MCF 10A (cell line): ENCODE measurements around the gene TUBA3C. TPM values are rescaled to one million over a fixed set of nuclear protein-coding genes. Genes with fewer than 3 reads are reported as not detected.

ENCODE experiments used
- BruUV-seq: library from RNA; stranded (reverse); fragments of 400-500 nt; replicated peaks from 2 replicates; lab custom pipeline; 2021; lab: Mats Ljungman, UMichigan
- CTCF ChIA-PET: fragments of 300-600 bp; sonication (Branson Sonifier 250); formaldehyde crosslinking; extraction: SDS; loops from one replicate; lab custom pipeline; 2021; ENCODE audit warnings: antibody characterized with exemption, inconsistent platforms; lab: Yijun Ruan, JAX
- POLR2A ChIA-PET: fragments of 300-600, 350-650 bp; sonication (Branson Sonifier 250); formaldehyde crosslinking; extraction: SDS; loops from one replicate; lab custom pipeline; 2020; ENCODE audit warnings: antibody characterized with exemption, inconsistent platforms; lab: Yijun Ruan, JAX
- DNase-seq: peaks from one replicate; pipeline ENCODE4 v3.0.0-alpha.2; 2018; ENCODE audit not compliant: unreplicated experiment
- H3K27ac Mint-ChIP-seq: one replicate; pipeline ENCODE4 v1.8.0; 2022; ENCODE audit warnings: mild to moderate bottlenecking, low read depth, mixed read lengths; ENCODE audit not compliant: unreplicated experiment
- H3K27me3 Mint-ChIP-seq: one replicate; pipeline ENCODE4 v1.8.0; 2022; ENCODE audit warnings: mixed read lengths; ENCODE audit not compliant: insufficient read depth, unreplicated experiment
- H3K36me3 Mint-ChIP-seq: one replicate; pipeline ENCODE4 v1.8.0; 2022; ENCODE audit warnings: mild to moderate bottlenecking, moderate library complexity, mixed read lengths; ENCODE audit not compliant: insufficient read depth, unreplicated experiment
- H3K4me1 Mint-ChIP-seq: one replicate; pipeline ENCODE4 v1.8.0; 2022; ENCODE audit warnings: mixed read lengths; ENCODE audit not compliant: insufficient read depth, unreplicated experiment
- H3K4me3 Mint-ChIP-seq: one replicate; pipeline ENCODE4 v1.8.0; 2022; ENCODE audit warnings: mild to moderate bottlenecking, moderate library complexity, mixed read lengths; ENCODE audit not compliant: unreplicated experiment
- H3K9me3 Mint-ChIP-seq: one replicate; pipeline ENCODE4 v1.8.0; 2022; ENCODE audit warnings: mixed read lengths; ENCODE audit not compliant: unreplicated experiment
- CTCF ChIP-seq: fragments of 200-600 bp; IDR thresholded peaks from one replicate; pipeline ENCODE4 v1.8.0; 2022; ENCODE audit warnings: antibody characterized with exemption, mild to moderate bottlenecking; ENCODE audit not compliant: unreplicated experiment
- intact Hi-C: fragments of 100-400 bp; cut with micrococcal nuclease; formaldehyde crosslinking; loops from 2 replicates; pipeline ENCODE4 v1.14.1; 2022
- total RNA-seq: library from RNA; stranded (reverse); gene quantifications from 2 replicates; pipeline ENCODE4 v1.2.3, GENCODE V29; 2022

Gene TUBA3C
- total RNA-seq, 1 experiment from 2014 or later = not detected

GRCh38 chr13:19173752-19174151 is 7.9 kb downstream of the TUBA3C start:
- no peaks in the 10 kb centered on the region for H3K27me3 Mint-ChIP-seq
- POLR2A ChIA-PET = no interaction called here
- DNase-seq = no peak
- no peaks in the 10 kb centered on the region for H3K9me3 Mint-ChIP-seq
- TF ChIP-seq CTCF = no peak
- no peaks in the 10 kb centered on the region for H3K36me3 Mint-ChIP-seq
- no peak overlapping the region for H3K4me3 Mint-ChIP-seq
- no TSS peak for BruUV-seq
- intact Hi-C loops = no loop called here
- H3K4me1 Mint-ChIP-seq = no peaks in the 10 kb centered on the region
- H3K27ac Mint-ChIP-seq = no peak overlapping the region
- CTCF ChIA-PET = no interaction called here

- H3K27ac Mint-ChIP-seq = no peak overlapping the region
- CTCF ChIA-PET = interaction anchor here (0.5 to 0.6 kb wide), 2 partner anchors 10 to 358 kb away, joined by 3 read pairs; no protein-coding TSS in a partner anchor
- BruUV-seq = no TSS peak
- intact Hi-C loops = no loop called here
- no peaks in the 10 kb centered on the region for H3K27me3 Mint-ChIP-seq
- no peaks in the 10 kb centered on the region for H3K4me1 Mint-ChIP-seq
- no peak overlapping the region for H3K4me3 Mint-ChIP-seq
- DNase-seq = no peak
- H3K36me3 Mint-ChIP-seq = no peaks in the 10 kb centered on the region
- TF ChIP-seq CTCF = no peak
- H3K9me3 Mint-ChIP-seq = no peaks in the 10 kb centered on the region
- POLR2A ChIA-PET = interaction anchor here (0.5 kb wide), 1 partner anchor 107 kb away, joined by 4 read pairs; no protein-coding TSS in a partner anchor
Measured at GRCh38 chr13:19172647-19173030, 9.0 kb downstream of the TUBA3C start.

- ChIA-PET CTCF (interaction anchor here (0.6 kb wide), 1 partner anchor 10 kb away, joined by 3 read pairs; no protein-coding TSS in a partner anchor), POLR2A (no interaction called here)
- no peak for DNase-seq
- H3K36me3 Mint-ChIP-seq = no peaks in the 10 kb centered on the region
- no TSS peak for BruUV-seq
- no peak for TF ChIP-seq CTCF
- H3K9me3 Mint-ChIP-seq = no peaks in the 10 kb centered on the region
- intact Hi-C loops = no loop called here
- no peak overlapping the region for H3K4me3 Mint-ChIP-seq
- no peaks in the 10 kb centered on the region for H3K4me1 Mint-ChIP-seq
- no peaks in the 10 kb centered on the region for H3K27me3 Mint-ChIP-seq
- H3K27ac Mint-ChIP-seq = no peak overlapping the region
Measured at GRCh38 chr13:19172007-19172646, 9.5 kb downstream of the TUBA3C start.

GRCh38 chr13:19171563-19171962 is 10.1 kb downstream of the TUBA3C start:
- H3K27me3 Mint-ChIP-seq = no peaks in the 10 kb centered on the region
- no peak for TF ChIP-seq CTCF
- H3K9me3 Mint-ChIP-seq = no peaks in the 10 kb centered on the region
- H3K36me3 Mint-ChIP-seq = no peaks in the 10 kb centered on the region
- ChIA-PET CTCF (no interaction called here), POLR2A (no interaction called here)
- H3K4me1 Mint-ChIP-seq = no peaks in the 10 kb centered on the region
- no TSS peak for BruUV-seq
- H3K27ac Mint-ChIP-seq = no peak overlapping the region
- DNase-seq = no peak
- intact Hi-C loops = no loop called here
- H3K4me3 Mint-ChIP-seq = no peak overlapping the region
